Effector memory CD4-positive, alpha-beta T cell (primary cell): Measurements from ENCODE around the gene GALNT11.

Experiments
- DNase-seq, 3 donors: peaks; one replicate each; pipeline ENCODE4 v3.0.0-alpha.2; 2020
- H3K27ac ChIP-seq: 2 replicates; pipeline ENCODE4 v1.7.0; 2013; ENCODE audit warnings: mild to moderate bottlenecking, low read length, moderate library complexity; ENCODE audit not compliant: insufficient read depth, poor library complexity, severe bottlenecking
- H3K27me3 ChIP-seq: replicated peaks from 2 replicates; pipeline ENCODE4 v1.7.0; 2013; ENCODE audit warnings: mild to moderate bottlenecking, low read length; ENCODE audit not compliant: insufficient read depth, control insufficient read depth, poor library complexity, severe bottlenecking
- H3K36me3 ChIP-seq: 2 replicates; pipeline ENCODE4 v1.7.0; 2013; ENCODE audit warnings: mild to moderate bottlenecking, low read length, moderate library complexity; ENCODE audit not compliant: control insufficient read depth, insufficient read depth
- H3K4me1 ChIP-seq: 2 replicates; pipeline ENCODE4 v1.7.0; 2013; ENCODE audit warnings: low read length, mild to moderate bottlenecking; ENCODE audit not compliant: control insufficient read depth, insufficient read depth, poor library complexity, severe bottlenecking
- H3K4me3 ChIP-seq: 2 replicates; pipeline ENCODE4 v1.7.0; 2013; ENCODE audit warnings: low read length, low read depth, mild to moderate bottlenecking; ENCODE audit not compliant: insufficient read depth, poor library complexity, severe bottlenecking
- H3K9me3 ChIP-seq: 2 replicates; pipeline ENCODE4 v1.7.0; 2013; ENCODE audit warnings: mild to moderate bottlenecking, low read length, moderate library complexity; ENCODE audit not compliant: control insufficient read depth

Gene GALNT11

GRCh38 chr7:152085131-152085530 is 59.7 kb downstream of the GALNT11 start:
- Histone ChIP-seq H3K27ac (no peak overlapping the region), H3K9me3 (peaks cover 6% of the 10 kb centered on the region), H3K36me3 (no peaks in the 10 kb centered on the region), H3K27me3 (no peaks in the 10 kb centered on the region), H3K4me3 (no peak overlapping the region), H3K4me1 (no peaks in the 10 kb centered on the region)
- no peak for DNase-seq

- Histone ChIP-seq H3K4me3 (no peak overlapping the region), H3K27ac (no peak overlapping the region)
- DNase-seq: no peak
These were observed 61.0 kb downstream of the GALNT11 start for GRCh38 chr7:152086513-152086912.

GRCh38 chr7:152089183-152089582 is 63.7 kb downstream of the GALNT11 start:
- peaks cover 6% of the 10 kb centered on the region for H3K9me3 ChIP-seq
- no peaks in the 10 kb centered on the region for H3K36me3 ChIP-seq
- H3K27ac ChIP-seq: no peak overlapping the region
- no peaks in the 10 kb centered on the region for H3K27me3 ChIP-seq
- DNase-seq: no peak
- no peak overlapping the region for H3K4me3 ChIP-seq
- no peaks in the 10 kb centered on the region for H3K4me1 ChIP-seq

More at GRCh38 chr7:152086513-152086912, 61.0 kb downstream of the GALNT11 start:
- Histone ChIP-seq H3K4me1 (no peaks in the 10 kb centered on the region), H3K9me3 (peaks cover 6% of the 10 kb centered on the region), H3K27me3 (no peaks in the 10 kb centered on the region), H3K36me3 (no peaks in the 10 kb centered on the region)

GRCh38 chr7:152090747-152091146 is 65.3 kb downstream of the GALNT11 start:
- DNase-seq: no peak

GRCh38 chr7:152093717-152094116 is 68.2 kb downstream of the GALNT11 start:
- no peak for DNase-seq
- H3K4me3 ChIP-seq: no peak overlapping the region

More at GRCh38 chr7:152090747-152091146, 65.3 kb downstream of the GALNT11 start:
- Histone ChIP-seq H3K4me1 (no peaks in the 10 kb centered on the region), H3K4me3 (no peak overlapping the region), H3K27me3 (no peaks in the 10 kb centered on the region), H3K36me3 (no peaks in the 10 kb centered on the region), H3K9me3 (peaks cover 6% of the 10 kb centered on the region), H3K27ac (no peak overlapping the region)

GRCh38 chr7:152095771-152096170 is 70.3 kb downstream of the GALNT11 start:
- Histone ChIP-seq H3K36me3 (no peaks in the 10 kb centered on the region), H3K9me3 (no peaks in the 10 kb centered on the region), H3K27me3 (no peaks in the 10 kb centered on the region), H3K4me1 (no peaks in the 10 kb centered on the region), H3K4me3 (no peak overlapping the region), H3K27ac (no peak overlapping the region)
- DNase-seq: no peak

More at GRCh38 chr7:152093717-152094116, 68.2 kb downstream of the GALNT11 start:
- peaks cover 3% of the 10 kb centered on the region for H3K9me3 ChIP-seq
- no peaks in the 10 kb centered on the region for H3K27me3 ChIP-seq
- no peak overlapping the region for H3K27ac ChIP-seq
- H3K36me3 ChIP-seq: no peaks in the 10 kb centered on the region
- no peaks in the 10 kb centered on the region for H3K4me1 ChIP-seq

GRCh38 chr7:152097330-152097729 is 71.9 kb downstream of the GALNT11 start:
- no peaks in the 10 kb centered on the region for H3K4me1 ChIP-seq
- H3K27me3 ChIP-seq: no peaks in the 10 kb centered on the region
- no peak overlapping the region for H3K4me3 ChIP-seq
- H3K9me3 ChIP-seq: no peaks in the 10 kb centered on the region
- DNase-seq: no peak
- H3K27ac ChIP-seq: no peak overlapping the region
- H3K36me3 ChIP-seq: no peaks in the 10 kb centered on the region

- H3K9me3 ChIP-seq: no peaks in the 10 kb centered on the region
- DNase-seq: no peak
- H3K4me1 ChIP-seq: no peaks in the 10 kb centered on the region
- H3K36me3 ChIP-seq: peaks cover 12% of the 10 kb centered on the region
- no peak overlapping the region for H3K4me3 ChIP-seq
- H3K27ac ChIP-seq: no peak overlapping the region
- H3K27me3 ChIP-seq: no peaks in the 10 kb centered on the region
These were observed 77.6 kb downstream of the GALNT11 start for GRCh38 chr7:152103066-152103465.

- Histone ChIP-seq H3K27me3 (no peaks in the 10 kb centered on the region), H3K4me3 (no peak overlapping the region), H3K9me3 (no peaks in the 10 kb centered on the region), H3K36me3 (peaks cover 12% of the 10 kb centered on the region), H3K4me1 (no peaks in the 10 kb centered on the region), H3K27ac (no peak overlapping the region)
- DNase-seq: no peak
These were observed 78.2 kb downstream of the GALNT11 start for GRCh38 chr7:152103691-152104090.

- H3K9me3 ChIP-seq: no peaks in the 10 kb centered on the region
- DNase-seq: no peak
- no peak overlapping the region for H3K27ac ChIP-seq
- H3K4me1 ChIP-seq: no peaks in the 10 kb centered on the region
- H3K4me3 ChIP-seq: no peak overlapping the region
- peaks cover 14% of the 10 kb centered on the region for H3K36me3 ChIP-seq
- H3K27me3 ChIP-seq: no peaks in the 10 kb centered on the region
These were observed 79.7 kb downstream of the GALNT11 start for GRCh38 chr7:152105205-152105604.
